Caco-2 (cell line): ENCODE data around the gene NAAA. TPM values are rescaled to one million over a fixed set of nuclear protein-coding genes. Genes with fewer than 3 reads are reported as not detected.
A peak's percentile ranks its signal among the peaks of the same experiment; 100 is the strongest.

Source experiments
- BruUV-seq: library from RNA; stranded (reverse); fragments of 400-500 nt; replicated peaks from 2 replicates; lab custom pipeline; 2021; lab: Mats Ljungman, UMichigan
- CTCF ChIA-PET: fragments of 300-600 bp; sonication (Branson Sonifier 250); formaldehyde crosslinking; loops from one replicate; lab custom pipeline; 2022; ENCODE audit warnings: antibody characterized with exemption; lab: Charles Lee
- POLR2A ChIA-PET: fragments of 300-600 bp; sonication (Branson Sonifier 250); formaldehyde crosslinking; loops from one replicate; lab custom pipeline; 2022; ENCODE audit warnings: antibody characterized with exemption; lab: Charles Lee
- DNase-seq, 2 experiments: peaks; one replicate each; pipeline versions ENCODE4 v3.0.0 to v3.0.0-alpha.2; 2020 to 2022
- H3K27me3 ChIP-seq: replicated peaks from 2 replicates; pipeline ENCODE4 v1.6.0; 2011; ENCODE audit warnings: low read length; ENCODE audit not compliant: control insufficient read depth, insufficient read depth
- H3K36me3 ChIP-seq: 2 replicates; pipeline ENCODE4 v1.5.1; 2011; ENCODE audit warnings: low read length; ENCODE audit not compliant: control insufficient read depth, insufficient read depth
- H3K4me1 ChIP-seq: fragments of 250-450 bp; sonication (Bioruptor Pico); 2 replicates; pipeline ENCODE4 v1.5.1; 2020; ENCODE audit warnings: mild to moderate bottlenecking
- H3K4me3 ChIP-seq: 2 replicates; pipeline ENCODE4 v1.5.1; 2011; ENCODE audit warnings: low read depth, mild to moderate bottlenecking, control low read depth, low read length
- H3K9me3 ChIP-seq: fragments of 250-450 bp; sonication (Bioruptor Pico); 2 replicates; pipeline ENCODE4 v1.5.1; 2020; ENCODE audit warnings: mild to moderate bottlenecking, moderate library complexity
- H3K27ac Mint-ChIP-seq: one replicate; pipeline ENCODE4 v1.8.0; 2022; ENCODE audit warnings: mixed read lengths; ENCODE audit not compliant: unreplicated experiment
- H3K27me3 Mint-ChIP-seq: one replicate; pipeline ENCODE4 v1.8.0; 2022; ENCODE audit warnings: mixed read lengths; ENCODE audit not compliant: insufficient read depth, unreplicated experiment
- H3K36me3 Mint-ChIP-seq: one replicate; pipeline ENCODE4 v1.8.0; 2022; ENCODE audit warnings: mild to moderate bottlenecking, mixed read lengths; ENCODE audit not compliant: insufficient read depth, unreplicated experiment
- H3K4me1 Mint-ChIP-seq: one replicate; pipeline ENCODE4 v1.8.0; 2022; ENCODE audit warnings: low read depth, mixed read lengths; ENCODE audit not compliant: unreplicated experiment
- H3K4me3 Mint-ChIP-seq: one replicate; pipeline ENCODE4 v1.8.0; 2022; ENCODE audit warnings: mild to moderate bottlenecking, moderate library complexity, mixed read lengths; ENCODE audit not compliant: unreplicated experiment
- H3K9me3 Mint-ChIP-seq: one replicate; pipeline ENCODE4 v1.8.0; 2022; ENCODE audit warnings: mixed read lengths; ENCODE audit not compliant: unreplicated experiment
- intact Hi-C: fragments of 100-400 bp; cut with micrococcal nuclease; formaldehyde crosslinking; loops from one replicate; pipeline ENCODE4 v1.10.0; 2022; ENCODE audit not compliant: unreplicated experiment
- total RNA-seq: library from RNA; stranded (reverse); gene quantifications from 2 replicates; pipeline ENCODE4 v1.2.3, GENCODE V29; 2022
- TF ChIP-seq, protein P1 (sequence below), 2 experiments: fragments of 200-600 bp in 1 of 2; IDR thresholded peaks; 1 replicate in 1 of 2; 2 replicates in 1 of 2; pipeline versions ENCODE4 v1.5.1 to v1.8.0; 2011 to 2022; ENCODE audit warnings: antibody characterized with exemption in 1 of 2, control low read depth in 1 of 2, inconsistent platforms in 1 of 2, low read depth in 1 of 2, low read length in 1 of 2, mild to moderate bottlenecking in 1 of 2, moderate library complexity in 1 of 2; ENCODE audit not compliant: insufficient read depth in 1 of 2, severe bottlenecking in 1 of 2, unreplicated experiment in 1 of 2

NAAA gene
- total RNA-seq, 1 experiment from 2014 or later = 11.8 TPM

DNA sequence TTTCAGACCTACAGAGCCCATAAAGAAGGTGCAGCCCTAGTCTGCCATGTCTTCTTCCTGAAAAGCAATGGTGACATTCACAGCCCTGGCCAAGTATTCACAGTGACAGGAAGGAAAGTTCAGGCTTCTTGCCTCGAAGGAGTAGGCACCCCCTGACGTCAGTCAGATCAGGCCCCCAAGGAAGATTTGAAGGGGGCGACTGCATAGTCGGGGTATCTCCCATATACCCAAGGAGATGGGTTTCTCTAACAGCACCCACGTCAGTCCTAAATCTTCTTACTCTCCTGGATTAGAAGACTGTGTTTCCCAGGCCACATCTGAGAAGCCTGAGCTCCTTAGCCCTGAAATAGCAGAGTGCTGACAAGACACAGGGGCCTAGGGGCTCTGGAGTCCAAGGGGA is 38.5 kb downstream of the NAAA start, which contains the start of gene PPEF2:
PPEF2 (minus strand) TSS at position 101 of the 400 bp plus-strand sequence. CDS start 6,127 bp downstream, outside the sequence.
- intact Hi-C loops = no loop called here
- Histone ChIP-seq H3K4me1 (peaks cover 6% of the 10 kb centered on the region; the same call in 1 of the 2 replicates), H3K9me3 (no peaks in the 10 kb centered on the region), H3K27me3 (no peaks in the 10 kb centered on the region), H3K4me3 (no peak within 1 kb of the TSS), H3K36me3 (no peaks in the 10 kb centered on the region)
- TF ChIP-seq, protein P1, sequence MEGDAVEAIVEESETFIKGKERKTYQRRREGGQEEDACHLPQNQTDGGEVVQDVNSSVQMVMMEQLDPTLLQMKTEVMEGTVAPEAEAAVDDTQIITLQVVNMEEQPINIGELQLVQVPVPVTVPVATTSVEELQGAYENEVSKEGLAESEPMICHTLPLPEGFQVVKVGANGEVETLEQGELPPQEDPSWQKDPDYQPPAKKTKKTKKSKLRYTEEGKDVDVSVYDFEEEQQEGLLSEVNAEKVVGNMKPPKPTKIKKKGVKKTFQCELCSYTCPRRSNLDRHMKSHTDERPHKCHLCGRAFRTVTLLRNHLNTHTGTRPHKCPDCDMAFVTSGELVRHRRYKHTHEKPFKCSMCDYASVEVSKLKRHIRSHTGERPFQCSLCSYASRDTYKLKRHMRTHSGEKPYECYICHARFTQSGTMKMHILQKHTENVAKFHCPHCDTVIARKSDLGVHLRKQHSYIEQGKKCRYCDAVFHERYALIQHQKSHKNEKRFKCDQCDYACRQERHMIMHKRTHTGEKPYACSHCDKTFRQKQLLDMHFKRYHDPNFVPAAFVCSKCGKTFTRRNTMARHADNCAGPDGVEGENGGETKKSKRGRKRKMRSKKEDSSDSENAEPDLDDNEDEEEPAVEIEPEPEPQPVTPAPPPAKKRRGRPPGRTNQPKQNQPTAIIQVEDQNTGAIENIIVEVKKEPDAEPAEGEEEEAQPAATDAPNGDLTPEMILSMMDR (IDR thresholded peaks at IDR 0.05; ENCODE audit: insufficient read depth in 1 of 2, low read depth in 1 of 2, low read length in 1 of 2, severe bottlenecking in 1 of 2, unreplicated experiment in 1 of 2) = no peak
- CTCF ChIA-PET = interaction anchor here (0.6 kb wide), 1 partner anchor 69 kb away, joined by 4 read pairs; no protein-coding TSS in a partner anchor
- no peaks in the 10 kb centered on the region for H3K4me1 Mint-ChIP-seq
- H3K27me3 Mint-ChIP-seq = no peaks in the 10 kb centered on the region
- POLR2A ChIA-PET = no interaction called here
- no peaks in the 10 kb centered on the region for H3K36me3 Mint-ChIP-seq
- no peak within 1 kb of the TSS for H3K4me3 Mint-ChIP-seq
- no peak within 1 kb of the TSS for H3K27ac Mint-ChIP-seq
- BruUV-seq = no TSS peak
- peaks cover 20% of the 10 kb centered on the region for H3K9me3 Mint-ChIP-seq
- DNase-seq = no peak

DNA sequence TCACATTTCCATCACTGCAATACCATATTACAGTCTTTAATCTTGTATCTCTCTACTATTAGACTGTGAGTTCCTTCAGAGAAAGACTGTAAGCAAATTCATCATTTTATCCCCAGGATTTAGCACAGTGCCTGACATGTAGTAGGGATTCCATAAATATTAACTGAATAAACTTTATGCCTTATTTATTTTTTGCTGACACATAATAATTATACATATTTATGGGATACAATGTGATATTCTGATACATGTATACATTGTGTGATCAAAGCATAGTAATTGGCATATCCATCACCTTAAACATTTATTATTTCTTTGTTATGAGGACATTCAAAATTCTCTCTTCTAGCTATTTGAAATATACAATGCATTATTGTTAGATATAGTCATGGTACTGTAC is 42.3 kb downstream of the NAAA start:
- no peaks in the 10 kb centered on the region for H3K27me3 ChIP-seq
- no peak overlapping the region for H3K4me3 ChIP-seq
- H3K36me3 ChIP-seq = no peaks in the 10 kb centered on the region
- peaks cover 4% of the 10 kb centered on the region; the same call in 1 of the 2 replicates for H3K4me1 ChIP-seq
- no peak overlapping the region for H3K4me3 Mint-ChIP-seq
- POLR2A ChIA-PET = no interaction called here
- DNase-seq = no peak
- H3K27ac Mint-ChIP-seq = no peak overlapping the region
- no TSS peak for BruUV-seq
- intact Hi-C loops = loop anchor here (5.0 kb wide), 3 partner anchors 44 to 189 kb away; partner anchors contain the start of gene NAAA
- no peaks in the 10 kb centered on the region for H3K4me1 Mint-ChIP-seq
- no peaks in the 10 kb centered on the region for H3K27me3 Mint-ChIP-seq
- TF ChIP-seq, protein P1 (IDR thresholded peaks at IDR 0.05; ENCODE audit: insufficient read depth in 1 of 2, low read depth in 1 of 2, low read length in 1 of 2, severe bottlenecking in 1 of 2, unreplicated experiment in 1 of 2) = no peak
- CTCF ChIA-PET = no interaction called here
- H3K36me3 Mint-ChIP-seq = no peaks in the 10 kb centered on the region
- peaks cover 28% of the 10 kb centered on the region for H3K9me3 Mint-ChIP-seq
- H3K9me3 ChIP-seq = no peaks in the 10 kb centered on the region

DNA sequence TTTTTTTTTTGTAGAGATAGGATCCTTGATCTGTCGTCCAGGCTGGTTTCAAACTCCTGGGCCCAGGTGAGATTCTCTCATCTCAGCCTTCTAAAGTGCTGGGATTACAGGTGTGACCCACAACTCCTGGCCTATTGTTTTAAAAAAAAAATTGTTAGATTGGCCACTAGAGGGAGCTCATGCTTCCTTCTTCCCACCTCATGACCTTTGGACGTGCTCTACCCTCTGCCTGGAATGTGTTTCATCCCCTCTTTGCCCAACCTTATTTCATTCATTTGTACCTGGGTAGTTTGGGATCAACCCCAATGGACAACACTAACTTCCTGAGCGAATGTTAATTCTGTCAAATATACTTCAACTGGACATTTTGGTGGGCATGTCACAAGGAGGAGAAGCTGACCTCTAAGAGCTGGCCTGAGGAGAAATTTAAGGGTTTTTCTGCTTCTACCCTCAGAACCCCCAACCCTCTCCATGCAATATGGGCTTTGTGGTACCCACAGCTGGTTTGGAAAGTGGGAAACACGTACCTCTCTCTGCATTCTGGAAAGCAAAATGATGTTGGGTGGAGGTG is 45.0 kb downstream of the NAAA start:
- no TSS peak for BruUV-seq
- Histone ChIP-seq H3K27me3 (no peaks in the 10 kb centered on the region), H3K4me1 (peaks cover 4% of the 10 kb centered on the region; the same call in 1 of the 2 replicates), H3K9me3 (no peaks in the 10 kb centered on the region), H3K36me3 (no peaks in the 10 kb centered on the region), H3K4me3 (no peak overlapping the region)
- POLR2A ChIA-PET = no interaction called here
- no peak overlapping the region for H3K27ac Mint-ChIP-seq
- H3K27me3 Mint-ChIP-seq = no peaks in the 10 kb centered on the region
- H3K36me3 Mint-ChIP-seq = no peaks in the 10 kb centered on the region
- CTCF ChIA-PET = interaction anchor here (0.6 to 1.8 kb wide), 11 partner anchors 8 to 205 kb away, joined by 3 to 9 read pairs (median 4); partner anchors contain the start of gene NAAA
- peak in 1 of 2 experiments; percentile 58 for DNase-seq
- TF ChIP-seq, protein P1 (IDR thresholded peaks at IDR 0.05; ENCODE audit: insufficient read depth in 1 of 2, low read depth in 1 of 2, low read length in 1 of 2, severe bottlenecking in 1 of 2, unreplicated experiment in 1 of 2) = peak; percentile 52 to 72
- no peaks in the 10 kb centered on the region for H3K4me1 Mint-ChIP-seq
- no peak overlapping the region for H3K4me3 Mint-ChIP-seq
- intact Hi-C loops = loop anchor here (5.0 kb wide), 3 partner anchors 46 to 191 kb away; partner anchors contain the start of gene NAAA
- peaks cover 28% of the 10 kb centered on the region for H3K9me3 Mint-ChIP-seq
